Activated CD4-positive, alpha-beta T cell treated with anti-CD3 and anti-CD28 coated beads for 1 hour (primary cell): ENCODE data around the gene AIF1L.
A peak's percentile ranks its signal among the peaks of the same experiment; 100 is the strongest.

Source experiments
- DNase-seq: peaks from one replicate; pipeline ENCODE4 v3.0.0-alpha.2; 2020

The AIF1L gene

DNA sequence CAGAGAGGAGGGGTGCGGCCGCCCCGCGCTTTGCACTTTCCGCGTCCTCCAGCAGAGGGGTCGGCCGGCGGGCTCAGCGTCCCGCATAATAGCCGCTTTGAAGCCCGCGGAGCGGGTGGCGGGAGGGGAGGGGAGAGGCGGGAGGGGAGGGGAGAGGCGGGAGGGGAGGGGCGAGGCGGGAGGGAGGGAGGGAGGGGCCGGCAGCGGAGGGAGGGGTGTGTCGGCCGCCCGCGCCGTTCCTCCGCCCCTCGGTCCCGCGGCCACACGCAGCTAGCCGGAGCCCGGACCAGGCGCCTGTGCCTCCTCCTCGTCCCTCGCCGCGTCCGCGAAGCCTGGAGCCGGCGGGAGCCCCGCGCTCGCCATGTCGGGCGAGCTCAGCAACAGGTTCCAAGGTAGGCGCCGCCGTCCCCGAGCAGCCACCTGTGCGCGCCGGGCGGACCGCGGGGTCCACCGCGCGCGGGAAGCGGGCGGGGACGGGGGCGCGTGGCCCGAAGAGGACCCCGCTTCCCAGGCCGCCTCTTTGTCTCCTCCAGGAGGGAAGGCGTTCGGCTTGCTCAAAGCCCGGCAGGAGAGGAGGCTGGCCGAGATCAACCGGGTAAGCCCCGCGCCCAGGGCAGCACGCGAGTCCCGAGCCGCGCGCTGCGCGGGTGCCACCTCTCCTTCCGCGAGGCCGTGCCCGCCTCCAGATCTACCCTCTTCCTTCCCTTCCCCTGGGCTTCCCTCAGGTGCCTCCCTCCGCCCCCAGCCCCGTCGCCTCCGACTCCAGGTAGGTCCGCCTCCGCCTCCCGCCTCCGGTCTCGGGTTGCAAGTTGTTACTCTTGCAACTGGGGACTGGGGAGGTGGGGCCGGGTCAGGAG is at the start of gene AIF1L:
Gene AIF1L, plus strand, starts transcription at position 263 of the 857 bp plus-strand sequence. Its CDS starts 99 bp downstream, at position 362.
- DNase-seq, result no peak

DNA sequence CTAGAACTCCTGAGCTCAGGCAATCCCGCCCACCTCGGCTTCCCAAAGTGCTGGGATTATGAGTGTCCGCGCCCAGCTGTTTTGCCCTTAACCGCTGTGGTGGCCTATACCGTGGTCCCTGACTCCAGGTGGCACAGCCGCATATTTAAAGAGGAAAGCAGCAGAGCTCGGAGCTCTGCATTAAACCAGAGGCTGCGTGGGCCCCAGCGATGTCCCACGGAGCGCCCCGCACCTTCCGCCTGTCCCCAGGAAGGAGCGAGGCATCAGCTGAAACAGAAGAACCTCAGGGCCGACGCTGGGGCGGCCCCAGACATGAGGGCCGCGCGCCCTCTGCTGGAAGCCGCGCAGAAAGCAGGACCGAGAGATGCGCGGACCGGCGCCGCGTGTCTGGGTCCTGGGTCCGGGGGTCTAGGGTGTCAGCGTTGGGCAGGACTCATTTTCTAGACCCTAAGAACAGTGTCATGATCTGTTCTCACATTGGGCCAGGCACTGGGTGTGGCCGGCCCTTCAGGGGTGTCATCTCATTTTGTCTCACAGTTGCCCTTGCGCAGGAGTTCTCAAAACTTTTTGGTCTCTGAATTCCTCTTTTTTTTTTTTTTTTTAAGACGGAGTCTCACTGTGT is 49.6 kb upstream of the AIF1L start:
- peak; percentile 56 for DNase-seq

DNA sequence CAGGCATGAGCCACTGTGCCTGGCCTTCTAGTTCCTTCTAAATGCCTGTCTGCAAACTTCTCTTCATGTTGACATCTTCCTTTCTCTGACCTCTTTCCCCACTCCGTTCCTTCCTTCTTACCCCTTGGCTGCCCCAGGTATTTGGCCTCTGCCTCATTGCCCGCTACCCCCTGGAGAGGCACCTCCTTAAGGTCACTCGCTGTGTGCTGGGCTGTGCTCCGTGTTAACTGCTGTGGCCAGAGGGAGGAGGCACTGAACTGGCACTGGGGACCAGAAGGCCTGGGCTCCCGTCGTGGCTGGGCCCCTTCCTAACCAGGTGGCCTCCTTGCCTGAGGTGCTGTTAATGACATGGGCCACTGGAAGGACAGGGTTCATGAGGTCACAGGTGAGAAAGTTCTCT is 48.0 kb upstream of the AIF1L start:
- DNase-seq, result no peak

DNA sequence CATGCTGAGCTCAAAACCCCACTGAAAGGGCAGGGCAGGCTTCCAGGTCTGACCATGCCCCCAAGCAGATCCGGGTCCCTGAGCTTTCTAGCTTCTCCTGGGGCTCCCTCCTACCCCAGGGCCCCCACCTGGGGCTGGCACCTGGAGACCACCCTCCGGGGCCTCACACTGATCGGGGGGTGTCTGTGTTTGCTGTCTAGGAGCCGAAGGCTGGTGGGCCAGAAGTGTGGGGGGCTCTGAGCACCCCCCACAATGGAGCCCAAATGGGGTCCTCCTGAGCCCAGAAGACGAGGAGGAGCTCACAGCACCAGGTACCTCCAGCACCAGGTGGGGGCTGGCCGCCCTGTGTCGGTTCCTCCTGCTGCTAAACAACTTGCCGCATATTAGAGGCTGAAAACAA is 47.5 kb upstream of the AIF1L start:
- DNase-seq, result no peak

DNA sequence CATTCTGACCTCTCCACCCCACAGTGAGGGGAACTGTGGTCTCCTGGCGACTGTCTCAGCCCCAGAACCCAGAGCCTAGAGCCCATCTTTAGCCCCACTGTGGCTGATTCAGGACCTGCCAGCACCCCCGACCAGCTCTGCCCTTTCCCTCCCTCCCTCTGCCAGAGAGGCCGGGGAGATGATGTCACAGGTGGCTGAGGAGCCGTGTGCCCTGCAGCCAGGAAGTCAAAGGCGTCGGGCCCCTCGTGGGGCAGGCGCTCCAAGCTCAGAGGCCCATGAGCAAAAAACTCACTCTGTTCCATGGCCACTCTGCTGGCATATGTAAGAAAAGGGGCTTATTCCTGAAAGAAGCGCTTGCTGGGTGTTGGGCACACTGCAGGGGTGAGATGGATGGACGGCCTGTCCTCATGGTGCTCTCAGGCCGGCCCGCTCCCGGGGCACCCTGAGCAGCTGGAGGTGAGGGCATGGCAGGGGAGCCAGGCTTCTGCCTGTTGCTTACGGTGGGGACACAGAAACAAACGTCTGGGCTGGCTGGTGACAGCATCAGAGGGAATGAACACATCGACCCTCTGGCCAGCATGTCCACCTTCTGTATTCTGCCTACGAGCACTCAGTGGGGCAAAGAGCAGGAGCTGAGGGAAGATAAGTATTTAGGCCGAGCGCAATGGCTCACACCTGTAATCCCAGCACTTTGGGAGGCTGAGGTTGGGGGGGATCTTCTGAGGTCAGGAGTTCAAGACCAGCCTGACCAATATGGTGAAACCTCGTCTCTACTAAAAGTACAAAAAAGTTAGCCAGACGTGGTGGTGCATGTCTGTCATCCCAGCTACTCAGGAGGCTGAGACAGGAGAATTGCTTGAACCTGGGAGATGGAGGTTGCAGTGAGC is 46.3 kb upstream of the AIF1L start:
- no peak for DNase-seq

DNA sequence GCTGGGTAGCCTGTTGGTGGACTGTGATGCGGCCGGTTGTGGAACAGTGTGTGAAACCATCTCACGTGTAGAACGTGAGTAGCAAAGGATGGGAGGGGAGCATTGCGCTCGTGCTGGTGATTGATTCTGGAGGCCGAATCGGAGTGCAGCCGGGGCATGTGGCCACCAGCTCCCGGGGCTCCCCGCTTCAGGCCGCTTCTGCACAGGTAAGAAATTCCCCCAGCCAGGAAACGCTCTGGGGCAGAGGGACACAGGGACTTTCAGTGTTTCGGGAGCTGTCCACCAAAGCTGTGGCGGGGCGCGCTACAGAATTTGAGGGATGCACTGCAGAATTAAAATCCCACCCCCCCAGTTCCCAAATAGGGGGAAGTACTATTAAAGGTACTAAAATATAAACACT is 45.5 kb upstream of the AIF1L start:
- DNase-seq, result no peak

DNA sequence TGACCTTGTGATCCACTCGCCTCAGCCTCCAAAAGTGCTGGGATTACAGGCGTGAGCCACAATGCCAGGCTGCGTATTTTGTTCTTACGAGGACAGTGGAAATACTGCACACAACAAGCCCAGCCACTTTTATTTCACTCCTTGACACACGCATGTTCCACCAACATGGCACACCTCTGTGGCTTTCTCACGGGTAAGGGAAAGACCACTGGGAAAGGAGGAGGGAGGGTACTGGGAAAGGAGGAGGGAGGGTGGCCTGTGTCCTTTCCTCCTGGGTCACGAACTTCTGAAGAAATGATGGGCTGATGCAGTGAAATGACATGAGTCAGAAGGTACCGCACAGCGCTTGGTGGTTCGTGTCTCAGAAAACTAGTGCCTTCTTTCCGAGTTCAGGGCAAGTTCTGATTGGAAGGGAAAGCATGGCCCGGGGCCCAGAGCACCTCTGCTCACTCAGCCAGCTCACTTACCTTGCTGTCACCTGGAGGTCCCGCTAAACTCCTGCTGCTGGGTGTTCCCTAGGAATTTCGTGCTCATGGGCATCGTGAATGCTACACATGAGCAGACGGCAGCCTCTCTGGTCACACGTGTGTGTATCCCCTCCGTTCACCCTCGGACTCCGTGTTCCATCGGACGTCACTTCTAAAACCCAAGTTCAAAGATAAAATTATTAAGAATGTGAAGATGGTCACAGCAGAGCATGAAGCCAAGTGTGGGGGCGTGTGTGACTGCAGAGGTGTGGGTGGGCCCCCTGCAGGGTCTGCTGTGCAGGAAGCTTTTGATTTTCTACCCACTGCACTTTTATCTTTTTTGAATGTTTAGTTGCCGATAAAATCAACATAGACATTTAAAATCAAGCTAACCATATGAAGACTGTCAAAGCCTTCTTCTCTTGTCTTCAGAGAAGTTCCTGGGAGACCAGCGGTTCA is 44.5 kb upstream of the AIF1L start:
- DNase-seq, result no peak

DNA sequence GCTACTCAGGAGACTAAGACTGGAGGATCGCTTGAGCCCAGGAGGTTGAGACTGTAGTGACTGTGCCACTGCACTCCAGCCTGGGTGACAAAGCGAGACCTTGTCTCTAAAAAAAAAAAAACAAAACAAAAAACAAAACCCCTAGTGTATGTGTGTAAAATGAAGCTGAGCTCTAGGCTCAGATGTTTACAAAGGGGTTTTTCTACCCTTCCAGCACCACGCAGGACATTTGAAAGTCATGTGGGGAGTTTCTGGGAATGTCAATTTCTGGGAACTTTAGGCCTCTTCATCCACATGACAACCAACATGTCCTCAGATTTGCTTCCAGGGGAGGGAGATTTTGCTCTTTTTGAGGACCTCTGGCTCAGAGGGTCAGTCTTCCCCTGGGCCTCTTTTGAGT is 42.4 kb upstream of the AIF1L start:
- no peak for DNase-seq

DNA sequence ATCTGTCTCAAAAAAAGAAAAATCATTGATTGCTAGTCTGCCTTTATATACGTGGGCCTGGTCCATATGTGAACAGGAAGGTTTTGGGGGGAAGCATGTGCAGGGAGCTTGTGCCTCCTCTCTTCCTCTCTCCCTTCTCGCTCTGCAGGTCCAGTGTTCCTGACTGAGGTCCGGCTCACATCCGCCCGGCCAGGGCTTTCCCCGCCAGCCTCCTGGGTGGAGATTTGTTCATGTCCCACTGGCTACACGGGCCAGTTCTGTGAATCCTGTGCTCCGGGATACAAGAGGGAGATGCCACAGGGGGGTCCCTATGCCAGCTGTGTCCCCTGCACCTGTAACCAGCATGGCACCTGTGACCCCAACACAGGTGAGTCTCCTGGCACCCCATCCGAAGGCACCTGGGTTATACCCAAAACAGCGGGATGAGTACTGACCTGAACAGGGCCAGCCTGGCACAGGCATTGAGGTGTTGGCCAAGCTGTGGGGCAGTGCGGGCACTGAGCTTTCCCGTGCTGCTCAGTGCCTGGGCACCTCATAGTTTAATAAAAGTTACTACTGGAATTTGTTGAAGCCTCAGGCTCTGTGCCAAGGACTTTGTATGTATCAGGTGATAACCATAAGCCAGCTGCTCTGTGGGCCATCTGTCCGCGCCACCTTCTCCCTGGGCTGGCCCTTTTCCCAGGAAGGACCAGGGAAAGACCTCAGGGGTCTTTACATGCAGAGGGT is 39.4 kb upstream of the AIF1L start:
- no peak for DNase-seq

DNA sequence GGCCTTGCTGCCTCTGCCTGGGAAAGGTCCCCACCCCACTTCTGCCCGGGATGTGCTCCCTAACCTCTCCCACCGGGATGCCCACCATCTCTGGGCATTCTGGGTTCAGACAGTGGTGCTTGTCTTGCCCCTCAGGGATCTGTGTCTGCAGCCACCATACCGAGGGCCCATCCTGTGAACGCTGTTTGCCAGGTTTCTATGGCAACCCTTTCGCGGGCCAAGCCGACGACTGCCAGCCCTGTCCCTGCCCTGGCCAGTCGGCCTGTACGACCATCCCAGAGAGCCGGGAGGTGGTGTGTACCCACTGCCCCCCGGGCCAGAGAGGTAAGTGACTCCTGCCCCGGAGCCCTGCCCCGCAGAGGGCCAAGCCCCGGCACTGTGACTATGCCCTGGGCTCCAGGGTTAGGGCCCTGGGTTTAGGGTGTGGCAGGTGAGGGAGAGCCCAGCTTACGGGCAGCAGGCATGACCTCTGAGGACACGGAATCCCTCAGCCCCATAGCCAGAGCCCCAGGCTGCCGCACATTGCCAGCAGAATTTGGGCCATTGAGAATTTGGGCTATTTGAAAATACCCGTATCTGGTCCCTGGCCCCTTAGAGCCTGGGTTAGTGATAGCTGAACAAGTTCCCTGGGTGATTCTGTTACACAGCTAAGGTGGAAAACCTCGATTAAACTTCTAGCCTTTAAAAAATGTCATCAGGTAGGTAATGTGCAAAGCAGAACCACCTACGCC is 35.3 kb upstream of the AIF1L start:
- no peak for DNase-seq

DNA sequence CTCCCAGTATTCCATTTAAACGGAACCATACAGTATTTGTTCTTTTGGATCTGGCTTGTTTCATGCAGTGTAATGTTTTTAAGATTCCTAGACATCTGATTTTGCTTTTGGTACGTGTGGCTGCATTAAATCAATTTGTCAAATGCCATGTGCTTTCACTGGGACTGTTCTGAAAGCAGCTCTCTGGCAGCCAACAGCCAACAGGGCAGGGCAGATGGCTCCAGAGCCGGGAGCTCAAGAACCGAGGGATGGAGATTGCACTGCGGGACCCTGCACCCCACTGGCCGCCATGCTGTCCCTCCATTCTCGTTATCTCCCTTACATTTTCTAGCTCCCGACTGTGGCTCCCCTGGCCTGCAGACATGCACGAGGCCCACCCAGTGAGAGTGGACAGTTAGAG is 33.4 kb upstream of the AIF1L start:
- DNase-seq, result no peak

DNA sequence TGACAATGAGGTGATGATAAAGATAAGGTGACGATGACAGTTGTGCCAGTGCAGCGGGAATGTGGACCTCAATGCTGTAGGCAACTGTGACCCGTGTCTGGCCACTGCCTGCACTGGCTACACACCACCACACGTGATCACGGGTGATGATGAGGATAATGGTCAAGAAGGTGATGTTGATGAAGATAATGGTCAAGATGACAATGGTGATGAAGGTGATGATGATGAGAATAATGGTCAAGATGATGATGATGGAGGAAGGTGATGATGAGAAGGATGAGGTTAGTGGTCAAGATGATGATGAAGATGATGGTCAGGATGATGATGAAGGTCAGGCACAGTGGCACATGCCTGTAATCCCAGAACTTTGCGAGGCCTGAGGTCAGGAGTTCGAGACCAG is 30.7 kb upstream of the AIF1L start:
- no peak for DNase-seq

DNA sequence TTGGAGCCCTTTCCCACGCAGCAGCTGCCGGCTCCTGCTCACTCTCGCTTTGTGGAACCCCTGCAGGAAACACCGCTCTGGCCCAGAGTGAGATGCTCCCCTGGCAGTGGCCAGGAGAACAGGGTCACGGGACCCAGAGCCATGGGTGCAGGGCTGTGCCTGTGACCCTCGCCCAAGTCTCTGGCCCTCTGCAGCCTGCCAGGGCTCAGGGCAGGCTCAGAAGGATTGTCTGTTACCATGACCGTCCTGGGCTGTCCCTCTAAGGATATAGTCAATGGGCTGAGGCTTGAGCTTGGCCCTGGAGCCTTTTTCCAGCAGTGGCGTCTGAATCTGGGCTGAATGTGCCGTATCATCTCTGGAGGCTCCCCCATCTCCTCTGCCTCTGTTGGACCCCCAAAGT is 28.7 kb upstream of the AIF1L start:
- DNase-seq, result no peak

DNA sequence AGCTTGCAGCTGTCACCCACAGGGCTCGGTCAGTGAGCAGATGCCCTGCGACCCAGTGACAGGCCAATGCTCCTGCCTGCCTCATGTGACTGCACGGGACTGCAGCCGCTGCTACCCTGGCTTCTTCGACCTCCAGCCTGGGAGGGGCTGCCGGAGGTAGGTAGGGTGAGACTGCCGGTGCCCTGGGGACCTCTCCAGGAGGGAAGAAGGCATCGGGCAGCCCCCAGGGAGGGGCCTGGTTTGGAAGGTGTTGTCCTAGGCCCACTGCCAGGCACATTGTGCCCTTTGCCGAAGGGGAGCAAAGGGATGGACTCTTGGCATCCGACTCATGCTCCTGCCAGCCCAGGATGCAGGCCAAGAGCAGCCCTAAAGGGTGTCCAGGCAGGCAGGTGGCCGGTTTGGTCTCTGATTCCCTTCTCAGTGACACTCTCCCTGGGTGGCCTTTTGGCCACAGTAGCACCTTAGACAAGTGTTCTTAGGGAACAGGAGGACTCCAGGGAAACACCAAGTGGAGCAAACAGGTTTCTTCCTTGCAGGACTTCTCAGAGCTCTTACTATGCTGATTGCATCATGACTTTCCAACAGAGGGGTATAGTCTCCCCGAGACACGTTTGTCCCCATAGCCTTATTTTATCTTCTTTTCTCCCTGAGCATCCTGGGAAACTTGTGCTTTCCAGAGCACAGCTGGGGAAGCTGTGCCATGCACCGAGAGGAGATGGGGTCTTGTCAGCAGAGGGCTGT is 28.1 kb upstream of the AIF1L start:
- no peak for DNase-seq

DNA sequence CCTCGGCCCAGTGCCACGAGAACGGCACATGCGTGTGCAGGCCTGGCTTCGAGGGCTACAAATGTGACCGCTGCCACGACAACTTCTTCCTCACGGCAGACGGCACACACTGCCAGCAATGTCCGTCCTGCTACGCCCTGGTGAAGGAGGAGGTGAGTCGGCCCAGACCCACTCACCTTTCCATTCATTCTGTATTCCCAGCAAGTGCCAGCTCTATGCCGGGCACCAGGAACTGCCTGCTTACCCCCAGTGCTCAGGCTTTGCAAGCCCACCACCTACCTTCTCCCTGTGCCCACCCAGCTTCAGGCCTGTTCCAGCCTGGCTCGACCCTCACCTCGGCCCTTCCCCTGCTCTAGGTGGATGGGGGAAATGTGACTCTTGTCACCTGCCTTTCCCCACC is 26.6 kb upstream of the AIF1L start:
- no peak for DNase-seq

DNA sequence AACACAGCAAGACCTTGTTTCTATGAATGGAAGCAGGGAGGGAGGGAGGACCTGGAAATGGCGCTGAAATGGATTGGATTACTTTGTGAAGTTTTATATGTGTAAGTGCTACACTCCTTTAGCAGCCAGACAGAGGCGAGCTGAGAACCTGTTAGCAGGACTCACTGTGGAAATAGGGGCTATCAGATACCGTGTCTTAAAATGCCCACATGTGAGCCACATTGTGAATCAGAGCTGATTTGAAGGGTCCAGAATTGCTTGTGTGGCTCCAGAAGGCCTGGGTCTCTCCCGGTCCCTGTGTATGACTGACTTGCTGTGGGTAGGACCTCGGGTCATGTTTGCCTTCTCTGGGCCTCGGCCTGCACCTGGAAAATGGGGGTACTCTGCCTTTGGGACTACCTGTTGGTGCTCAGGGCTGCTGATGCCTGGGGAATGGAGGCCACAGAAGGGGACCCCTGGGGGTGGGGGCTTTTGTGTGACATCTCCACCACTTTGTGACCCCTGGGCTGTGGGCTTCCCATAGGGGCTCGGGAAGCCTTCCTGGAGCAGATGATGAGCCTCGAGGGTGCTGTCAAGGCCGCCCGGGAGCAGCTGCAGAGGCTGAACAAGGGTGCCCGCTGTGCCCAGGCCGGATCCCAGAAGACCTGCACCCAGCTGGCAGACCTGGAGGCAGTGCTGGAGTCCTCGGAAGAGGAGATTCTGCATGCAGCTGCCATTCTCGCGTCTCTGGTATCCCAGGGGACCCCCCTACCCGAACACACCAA is 24.0 kb upstream of the AIF1L start:
- no peak for DNase-seq

DNA sequence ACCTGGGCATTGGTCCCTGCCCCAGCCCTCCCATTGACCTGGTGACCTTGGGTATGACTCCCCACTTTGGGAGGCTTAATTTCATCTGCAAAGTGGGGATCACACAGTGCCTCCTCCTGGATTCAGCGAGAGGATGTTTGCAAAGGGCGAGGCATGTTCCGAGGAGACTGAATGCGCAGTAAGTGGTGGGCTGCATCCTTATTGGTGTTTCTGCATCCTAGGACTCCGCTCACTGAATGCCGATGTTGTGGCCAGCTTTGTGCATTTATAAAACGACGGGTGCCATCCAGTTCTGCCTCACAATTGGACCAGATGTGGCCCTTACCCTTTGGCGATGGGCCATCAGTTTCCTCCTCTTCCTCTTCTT is 23.5 kb upstream of the AIF1L start:
- DNase-seq, result no peak

DNA sequence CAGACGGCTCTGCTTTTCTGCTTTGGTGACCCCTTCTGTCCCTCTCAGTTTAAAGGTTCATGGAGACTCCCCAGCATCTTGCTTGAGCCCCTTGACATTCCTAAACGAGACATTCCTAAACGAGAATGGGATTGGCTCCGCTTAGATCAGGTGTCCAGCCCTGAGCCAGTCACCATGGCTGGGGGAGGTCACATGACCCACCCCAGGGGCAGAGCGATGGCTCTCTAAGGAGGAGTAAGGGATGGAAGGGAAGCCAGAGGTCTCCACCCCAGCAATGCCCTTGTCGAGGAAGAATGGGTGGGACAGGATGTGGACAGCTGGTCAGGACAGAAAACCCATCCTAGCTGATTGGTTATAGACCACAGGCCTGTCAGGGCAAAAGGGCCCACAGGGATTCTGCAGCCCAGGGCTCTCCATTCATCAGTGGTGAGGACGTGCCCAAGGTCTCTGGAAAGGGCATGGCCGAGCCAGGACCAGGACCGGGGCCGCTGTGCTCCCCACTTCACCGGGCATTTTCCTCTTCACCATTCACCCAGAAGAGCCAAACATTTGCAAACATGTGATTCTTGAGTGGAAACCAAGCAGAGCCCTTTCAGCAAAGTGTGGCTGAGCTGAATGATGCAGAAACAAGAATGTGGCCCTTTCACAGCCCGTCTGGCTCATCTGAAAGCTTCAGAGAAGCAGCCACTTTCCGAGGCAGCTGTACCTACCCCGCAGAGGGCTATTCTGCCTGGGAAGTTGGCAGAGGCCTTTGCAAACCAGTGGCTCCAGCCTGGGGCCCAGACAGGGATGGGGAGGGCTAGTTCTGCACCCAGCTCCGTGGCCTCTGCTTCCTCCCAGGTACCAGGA is 19.8 kb upstream of the AIF1L start:
- no peak for DNase-seq
